ENCODE data around the gene ZIC4.

ZIC4 gene

DNA sequence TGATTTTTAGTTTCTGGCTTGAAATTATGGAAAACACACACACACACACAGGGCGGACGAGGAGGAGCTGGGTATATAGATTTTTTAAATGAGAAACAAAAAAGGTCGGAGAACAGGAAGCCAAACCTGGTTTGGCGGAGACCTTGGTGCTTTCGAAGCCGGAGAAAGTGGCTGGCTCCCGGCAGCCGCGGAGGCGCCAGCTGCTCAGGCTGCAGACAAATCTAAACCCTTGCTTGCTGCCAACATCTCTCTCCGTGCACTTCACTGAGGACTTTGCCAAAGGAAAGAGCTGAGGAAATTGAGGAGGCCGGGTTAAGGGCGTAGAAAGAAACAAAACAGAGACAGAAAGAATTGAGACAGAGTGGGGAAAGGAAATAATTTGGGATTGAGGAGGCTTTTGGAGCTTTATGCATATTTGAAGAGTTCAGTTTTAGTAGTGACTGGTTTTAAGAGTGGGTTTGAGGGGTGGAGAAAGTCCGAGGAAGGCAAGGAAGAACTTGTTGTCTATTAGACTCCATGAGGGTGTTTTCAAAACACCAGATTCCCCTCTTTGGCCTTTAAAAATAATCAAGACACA, 5.0 kb upstream of the ZIC4 start:
- WGBS, 2 experiments: 1 to 3% methylated on average over 12 to 14 of the region's 14 CpGs
- H3K4me1 ChIP-seq (ENCODE audit: control insufficient read depth, insufficient read depth, low read length): peaks cover 21% of the 10 kb centered on the region
- H3K27ac ChIP-seq (ENCODE audit: insufficient read depth, low read depth, low read length, poor library complexity, severe bottlenecking): no peak overlapping the region
- no peaks in the 10 kb centered on the region for H3K9me3 ChIP-seq (ENCODE audit: control insufficient read depth, low read length)
- no peaks in the 10 kb centered on the region for H3K36me3 ChIP-seq (ENCODE audit: control insufficient read depth, insufficient read depth, low read length)
- peaks cover 99% of the 10 kb centered on the region for H3K27me3 ChIP-seq (ENCODE audit: control insufficient read depth, insufficient read depth, low read length, poor library complexity, severe bottlenecking)
- H3K4me3 ChIP-seq (ENCODE audit: insufficient read depth, low read depth, low read length): peak overlapping the region; percentile 49

DNA sequence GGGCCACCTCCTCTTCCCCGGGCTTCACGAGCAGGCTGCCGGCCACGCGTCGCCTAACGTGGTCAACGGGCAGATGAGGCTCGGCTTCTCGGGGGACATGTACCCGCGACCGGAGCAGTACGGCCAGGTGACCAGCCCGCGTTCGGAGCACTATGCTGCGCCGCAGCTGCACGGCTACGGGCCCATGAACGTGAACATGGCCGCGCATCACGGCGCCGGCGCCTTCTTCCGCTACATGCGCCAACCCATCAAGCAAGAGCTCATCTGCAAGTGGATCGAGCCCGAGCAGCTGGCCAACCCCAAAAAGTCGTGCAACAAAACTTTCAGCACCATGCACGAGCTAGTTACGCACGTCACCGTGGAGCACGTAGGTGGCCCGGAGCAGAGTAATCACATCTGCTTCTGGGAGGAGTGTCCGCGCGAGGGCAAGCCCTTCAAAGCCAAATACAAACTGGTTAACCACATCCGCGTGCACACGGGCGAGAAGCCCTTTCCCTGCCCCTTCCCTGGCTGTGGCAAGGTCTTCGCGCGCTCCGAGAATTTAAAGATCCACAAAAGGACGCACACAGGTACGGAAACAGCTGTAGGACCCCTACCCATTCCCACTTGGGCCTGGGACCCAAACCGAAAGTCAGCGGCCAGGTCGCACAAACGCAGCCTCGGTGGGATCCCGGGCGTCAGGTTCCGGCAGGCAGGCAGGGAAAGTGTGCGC, 4.3 kb upstream of the ZIC4 start:
- Histone ChIP-seq H3K4me3 (ENCODE audit: insufficient read depth, low read depth, low read length) (peak overlapping the region; percentile 49), H3K4me1 (ENCODE audit: control insufficient read depth, insufficient read depth, low read length) (peaks cover 27% of the 10 kb centered on the region), H3K27me3 (ENCODE audit: control insufficient read depth, insufficient read depth, low read length, poor library complexity, severe bottlenecking) (peaks cover 99% of the 10 kb centered on the region), H3K36me3 (ENCODE audit: control insufficient read depth, insufficient read depth, low read length) (no peaks in the 10 kb centered on the region), H3K27ac (ENCODE audit: insufficient read depth, low read depth, low read length, poor library complexity, severe bottlenecking) (no peak overlapping the region), H3K9me3 (ENCODE audit: control insufficient read depth, low read length) (no peaks in the 10 kb centered on the region)
- 1% methylated on average over 60 to 61 of the region's 61 CpGs for WGBS, 2 experiments

DNA sequence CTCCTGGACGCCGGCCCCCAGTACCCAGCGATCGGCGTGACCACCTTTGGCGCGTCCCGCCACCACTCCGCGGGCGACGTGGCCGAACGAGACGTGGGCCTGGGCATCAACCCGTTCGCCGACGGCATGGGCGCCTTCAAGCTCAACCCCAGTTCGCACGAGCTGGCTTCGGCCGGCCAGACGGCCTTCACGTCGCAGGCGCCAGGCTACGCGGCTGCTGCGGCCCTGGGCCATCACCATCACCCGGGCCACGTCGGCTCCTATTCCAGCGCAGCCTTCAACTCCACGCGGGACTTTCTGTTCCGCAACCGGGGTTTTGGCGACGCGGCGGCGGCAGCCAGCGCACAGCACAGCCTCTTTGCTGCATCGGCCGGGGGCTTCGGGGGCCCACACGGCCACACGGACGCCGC, 3.8 kb upstream of the ZIC4 start:
- peaks cover 99% of the 10 kb centered on the region for H3K27me3 ChIP-seq (ENCODE audit: control insufficient read depth, insufficient read depth, low read length, poor library complexity, severe bottlenecking)
- H3K36me3 ChIP-seq (ENCODE audit: control insufficient read depth, insufficient read depth, low read length): no peaks in the 10 kb centered on the region
- H3K4me3 ChIP-seq (ENCODE audit: insufficient read depth, low read depth, low read length): peak overlapping the region; percentile 49
- WGBS, 2 experiments: 1% methylated on average over 52 of the region's 52 CpGs
- no peak overlapping the region for H3K27ac ChIP-seq (ENCODE audit: insufficient read depth, low read depth, low read length, poor library complexity, severe bottlenecking)
- peaks cover 33% of the 10 kb centered on the region for H3K4me1 ChIP-seq (ENCODE audit: control insufficient read depth, insufficient read depth, low read length)
- H3K9me3 ChIP-seq (ENCODE audit: control insufficient read depth, low read length): no peaks in the 10 kb centered on the region

DNA sequence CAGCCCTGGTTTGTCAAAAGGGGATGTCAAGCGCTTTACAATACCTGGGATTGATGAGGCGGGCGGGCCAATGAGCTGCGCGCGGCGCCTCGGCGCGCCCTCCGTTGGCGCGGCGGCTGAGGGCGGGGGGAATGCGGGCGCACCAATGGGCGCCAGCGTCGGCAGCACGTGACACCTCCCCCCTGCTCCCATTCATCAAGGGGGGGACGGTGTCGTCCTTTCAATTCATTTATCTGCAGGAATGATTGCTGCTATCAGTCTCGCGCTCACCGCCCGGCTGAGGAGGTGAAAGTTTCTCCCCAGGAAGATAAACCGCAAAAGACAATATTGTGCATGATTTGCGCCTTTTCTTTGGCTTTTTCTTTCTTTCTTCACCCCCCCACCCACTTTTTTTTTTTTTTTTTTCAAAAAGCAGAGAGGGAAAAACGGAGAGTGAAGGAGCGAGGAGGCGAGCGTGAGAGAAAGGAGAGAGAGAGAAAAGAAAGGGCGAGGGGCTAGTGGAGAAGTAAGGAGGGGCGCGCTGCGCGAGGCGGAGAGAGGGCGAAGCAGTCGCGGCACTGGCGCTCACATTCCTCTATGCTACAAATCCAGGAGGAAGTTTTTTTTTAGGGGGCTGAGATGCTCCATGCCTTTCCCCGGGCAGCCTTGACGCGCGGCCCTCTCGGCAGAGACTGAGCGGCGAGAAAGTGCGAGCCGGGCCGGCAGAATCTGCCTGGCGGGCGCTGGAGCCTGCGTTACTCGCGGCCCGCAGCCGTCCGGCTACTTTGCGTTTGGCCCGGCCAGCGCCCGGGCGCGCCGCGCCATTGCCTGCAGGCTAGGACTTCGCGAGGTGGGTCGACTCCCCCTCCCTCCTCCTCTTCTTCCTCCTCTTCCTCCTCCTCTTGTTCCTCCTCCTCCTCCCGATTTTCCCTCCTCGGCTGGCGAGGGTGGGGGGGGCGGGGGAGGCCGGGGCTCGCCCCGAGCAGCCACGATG, 3.1 kb upstream of the ZIC4 start, which contains the start of gene ZIC1:
Gene ZIC1 (plus strand): TSS at position 223 of the 973 bp plus-strand sequence. CDS start 748 bp downstream, at position 971.
- H3K4me3 ChIP-seq (ENCODE audit: insufficient read depth, low read depth, low read length): peak within 1 kb of the TSS; percentile 49

DNA sequence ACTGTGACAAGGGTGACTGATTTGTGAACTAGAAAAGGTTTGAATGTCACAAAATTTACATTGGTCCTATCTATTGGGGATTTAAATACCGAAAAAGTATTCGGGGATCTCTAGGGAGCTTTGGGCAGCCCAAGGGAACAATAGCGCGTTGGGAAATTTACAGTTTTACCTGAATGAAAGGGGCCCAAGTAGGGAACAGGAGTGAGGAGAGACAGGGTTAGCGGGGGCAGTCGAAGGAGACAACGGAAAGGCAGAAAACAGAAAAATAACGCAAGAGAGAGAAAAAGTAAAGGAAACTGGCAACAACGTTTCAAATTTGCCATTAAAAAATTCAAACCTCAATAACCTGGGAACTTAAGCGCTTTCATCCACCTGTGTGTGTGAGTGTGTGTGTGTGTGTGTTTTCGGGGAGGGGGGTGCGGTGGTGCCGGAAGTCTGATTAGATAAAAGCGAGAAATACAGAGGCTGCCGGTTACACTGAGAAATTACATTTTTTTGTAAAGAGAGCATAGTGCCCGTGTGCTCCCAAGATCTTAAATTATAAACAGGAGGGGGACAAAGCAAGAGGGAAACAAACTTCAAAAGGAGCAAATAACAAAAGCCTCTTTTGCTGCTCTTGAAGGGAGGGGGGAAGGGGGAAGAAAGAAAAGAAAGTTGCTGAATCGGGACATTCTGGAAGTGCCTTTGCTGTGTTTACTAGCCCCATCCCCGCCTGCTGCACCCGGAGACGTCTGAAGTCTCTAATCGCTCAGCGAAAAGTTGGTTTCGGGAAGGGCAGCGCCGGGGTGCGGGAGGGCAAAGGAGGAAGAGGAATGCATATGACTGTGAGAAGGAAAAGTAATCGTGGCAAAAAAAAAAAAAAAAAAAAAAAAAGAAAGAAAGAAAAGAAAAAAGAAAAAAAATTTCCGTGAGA, 2.1 kb upstream of the ZIC4 start:
- 0 to 1% methylated on average over 26 to 28 of the region's 28 CpGs for WGBS, 2 experiments
- peaks cover 99% of the 10 kb centered on the region for H3K27me3 ChIP-seq (ENCODE audit: control insufficient read depth, insufficient read depth, low read length, poor library complexity, severe bottlenecking)
- H3K27ac ChIP-seq (ENCODE audit: insufficient read depth, low read depth, low read length, poor library complexity, severe bottlenecking): peak overlapping the region; percentile 75
- H3K4me1 ChIP-seq (ENCODE audit: control insufficient read depth, insufficient read depth, low read length): peaks cover 47% of the 10 kb centered on the region
- no peaks in the 10 kb centered on the region for H3K36me3 ChIP-seq (ENCODE audit: control insufficient read depth, insufficient read depth, low read length)
- peak overlapping the region; percentile 25 for H3K4me3 ChIP-seq (ENCODE audit: insufficient read depth, low read depth, low read length)
- H3K9me3 ChIP-seq (ENCODE audit: control insufficient read depth, low read length): no peaks in the 10 kb centered on the region

More for the DNA sequence above, 3.1 kb upstream of the ZIC4 start, which contains the start of gene ZIC1:
- Histone ChIP-seq H3K27me3 (ENCODE audit: control insufficient read depth, insufficient read depth, low read length, poor library complexity, severe bottlenecking) (peaks cover 99% of the 10 kb centered on the region), H3K4me1 (ENCODE audit: control insufficient read depth, insufficient read depth, low read length) (peaks cover 38% of the 10 kb centered on the region), H3K9me3 (ENCODE audit: control insufficient read depth, low read length) (no peaks in the 10 kb centered on the region), H3K36me3 (ENCODE audit: control insufficient read depth, insufficient read depth, low read length) (no peaks in the 10 kb centered on the region), H3K27ac (ENCODE audit: insufficient read depth, low read depth, low read length, poor library complexity, severe bottlenecking) (peak within 1 kb of the TSS; percentile 75)
- WGBS, 2 experiments: 0% methylated on average over 80 of the region's 80 CpGs

DNA sequence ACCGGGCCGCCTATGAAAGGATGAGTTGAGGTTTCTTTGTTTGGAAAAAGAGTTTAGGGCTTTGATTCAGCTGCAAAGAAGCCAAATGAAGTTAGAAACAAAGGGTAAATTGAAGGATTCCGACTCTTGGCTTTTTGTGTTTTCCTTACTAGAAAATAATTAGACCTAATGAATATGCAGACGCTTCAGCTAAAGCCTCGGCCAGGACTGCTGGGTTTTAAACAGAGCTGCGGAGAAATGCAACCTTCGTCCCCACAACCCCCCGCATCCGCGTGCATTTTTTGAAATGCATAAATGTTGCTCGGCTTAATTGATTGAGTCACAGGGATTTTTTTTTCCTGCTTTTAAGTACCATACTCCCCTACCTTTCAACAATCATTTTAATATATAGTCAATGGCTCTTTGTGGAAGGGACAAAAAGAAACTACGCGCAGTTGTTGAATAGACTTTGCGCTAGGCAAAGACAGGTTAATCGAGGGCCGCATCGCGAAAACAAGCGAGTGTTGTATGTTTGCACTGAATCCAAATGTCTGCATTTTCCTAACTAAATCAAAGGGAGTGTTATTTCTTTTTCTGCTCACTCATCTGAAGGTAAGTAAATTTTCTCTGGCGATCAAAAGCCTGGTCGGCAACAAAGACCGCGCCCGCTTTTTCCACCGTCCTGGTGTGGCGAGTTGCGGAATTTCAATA, 1.3 kb upstream of the ZIC4 start:
- no peaks in the 10 kb centered on the region for H3K36me3 ChIP-seq (ENCODE audit: control insufficient read depth, insufficient read depth, low read length)
- no peaks in the 10 kb centered on the region for H3K9me3 ChIP-seq (ENCODE audit: control insufficient read depth, low read length)
- peaks cover 99% of the 10 kb centered on the region for H3K27me3 ChIP-seq (ENCODE audit: control insufficient read depth, insufficient read depth, low read length, poor library complexity, severe bottlenecking)
- peak overlapping the region; percentile 25 for H3K4me3 ChIP-seq (ENCODE audit: insufficient read depth, low read depth, low read length)
- 0 to 1% methylated on average over 26 to 27 of the region's 27 CpGs for WGBS, 2 experiments
- H3K4me1 ChIP-seq (ENCODE audit: control insufficient read depth, insufficient read depth, low read length): peaks cover 52% of the 10 kb centered on the region
- peak overlapping the region; percentile 75 for H3K27ac ChIP-seq (ENCODE audit: insufficient read depth, low read depth, low read length, poor library complexity, severe bottlenecking)

DNA sequence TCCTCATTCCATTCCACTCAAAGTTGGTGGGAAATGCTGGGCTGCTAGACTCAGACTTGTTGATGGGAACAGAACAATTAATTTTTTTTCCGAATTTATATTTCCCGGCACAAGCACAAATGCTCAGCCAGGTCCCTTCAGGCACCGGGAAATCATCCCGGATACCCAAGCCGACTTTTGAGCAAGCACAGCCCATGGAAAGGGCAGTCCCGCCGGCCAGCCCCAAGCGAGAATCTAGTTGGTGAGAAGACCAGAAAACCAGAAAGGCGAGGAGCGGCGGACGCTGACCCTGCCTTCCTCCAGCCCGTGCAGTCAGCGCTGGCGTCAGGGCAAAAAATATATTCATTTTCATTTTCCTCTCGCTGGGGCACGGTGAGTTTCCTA, 763 bp upstream of the ZIC4 start:
- 1% methylated on average over 17 of the region's 17 CpGs for WGBS, 2 experiments
- Histone ChIP-seq H3K4me3 (ENCODE audit: insufficient read depth, low read depth, low read length) (peak overlapping the region; percentile 17), H3K36me3 (ENCODE audit: control insufficient read depth, insufficient read depth, low read length) (no peaks in the 10 kb centered on the region), H3K9me3 (ENCODE audit: control insufficient read depth, low read length) (no peaks in the 10 kb centered on the region), H3K27ac (ENCODE audit: insufficient read depth, low read depth, low read length, poor library complexity, severe bottlenecking) (peak overlapping the region; percentile 75), H3K4me1 (ENCODE audit: control insufficient read depth, insufficient read depth, low read length) (peaks cover 52% of the 10 kb centered on the region), H3K27me3 (ENCODE audit: control insufficient read depth, insufficient read depth, low read length, poor library complexity, severe bottlenecking) (peaks cover 99% of the 10 kb centered on the region)

DNA sequence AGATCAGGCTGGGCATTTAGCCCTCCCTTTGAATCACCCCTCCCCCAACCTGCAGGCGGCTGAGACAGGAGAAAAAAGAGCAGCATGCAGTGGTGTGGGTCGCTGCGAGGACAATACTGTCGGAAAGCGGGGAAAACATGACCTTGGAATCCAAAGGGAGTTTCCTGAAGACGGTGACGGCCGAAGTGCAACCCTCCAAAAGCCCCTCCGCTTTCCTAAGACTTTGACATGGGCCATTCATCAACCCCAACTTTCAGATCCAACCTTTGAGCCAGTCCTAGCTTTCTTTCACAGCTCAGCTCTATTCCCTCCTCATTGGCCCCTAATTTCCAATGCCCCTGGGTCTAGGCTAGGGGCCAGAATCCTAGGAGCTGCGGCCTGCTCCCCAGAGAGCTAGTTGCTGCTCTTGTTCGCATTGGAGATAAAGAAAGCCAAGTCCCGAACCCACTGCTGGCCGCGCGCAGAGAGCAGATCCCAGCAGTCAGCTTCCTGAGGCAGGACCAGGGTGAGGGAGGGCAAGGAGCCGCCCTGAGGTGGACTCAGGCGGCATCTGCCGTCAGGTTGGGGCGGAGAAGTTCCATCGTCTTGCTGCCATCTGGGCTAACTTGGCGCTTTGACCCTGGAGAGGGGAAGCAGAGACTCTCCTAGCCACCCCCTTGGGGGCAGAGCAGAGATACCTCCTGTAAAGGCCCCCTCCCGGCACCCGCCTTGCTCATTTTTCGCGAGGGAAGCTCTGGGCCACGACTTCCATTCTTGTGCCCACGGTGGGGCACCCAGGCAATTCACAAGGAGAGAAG, 914 bp downstream of the ZIC4 start:
- H3K9me3 ChIP-seq (ENCODE audit: control insufficient read depth, low read length): no peaks in the 10 kb centered on the region
- H3K27ac ChIP-seq (ENCODE audit: insufficient read depth, low read depth, low read length, poor library complexity, severe bottlenecking): no peak overlapping the region
- 2 to 3% methylated on average over 27 of the region's 27 CpGs for WGBS, 2 experiments
- peaks cover 98% of the 10 kb centered on the region for H3K27me3 ChIP-seq (ENCODE audit: control insufficient read depth, insufficient read depth, low read length, poor library complexity, severe bottlenecking)
- peaks cover 52% of the 10 kb centered on the region for H3K4me1 ChIP-seq (ENCODE audit: control insufficient read depth, insufficient read depth, low read length)
- no peak overlapping the region for H3K4me3 ChIP-seq (ENCODE audit: insufficient read depth, low read depth, low read length)
- H3K36me3 ChIP-seq (ENCODE audit: control insufficient read depth, insufficient read depth, low read length): no peaks in the 10 kb centered on the region
